GM12891 (cell line): ENCODE measurements around the gene RPS6KA4.

Experiments used
- DNase-seq: peaks from one replicate; pipeline ENCODE4 v3.0.0; 2011; ENCODE audit warnings: low spot score; ENCODE audit not compliant: insufficient read length
- FAIRE-seq: peaks from 2 replicates; lab custom pipeline; 2011; peaks lifted over from hg19 to GRCh38; lab: Jason Lieb, UNC
- PAX5 ChIP-seq: IDR thresholded peaks from 2 replicates; pipeline ENCODE4 v1.6.1; 2011; ENCODE audit warnings: low read length, moderate library complexity, mild to moderate bottlenecking; ENCODE audit not compliant: insufficient read depth, severe bottlenecking
- POLR2A ChIP-seq: IDR thresholded peaks from 2 replicates; pipeline ENCODE4 v1.6.1; 2011; ENCODE audit warnings: low read depth, low read length, control low read depth
- POLR2AphosphoS5 ChIP-seq: IDR thresholded peaks from 2 replicates; pipeline ENCODE4 v1.6.1; 2011; ENCODE audit warnings: low read depth, low read length, control low read depth
- POU2F2 ChIP-seq: IDR thresholded peaks from 2 replicates; pipeline ENCODE4 v1.6.1; 2011; ENCODE audit warnings: low read depth, mild to moderate bottlenecking, control low read depth, low read length, moderate library complexity
- SPI1 ChIP-seq: IDR thresholded peaks from 2 replicates; pipeline ENCODE4 v1.6.1; 2011; ENCODE audit warnings: low read depth, low read length, control low read depth
- TAF1 ChIP-seq: IDR thresholded peaks from 2 replicates; pipeline ENCODE4 v1.6.1; 2011; ENCODE audit warnings: low read depth, low read length, control low read depth

The RPS6KA4 gene

DNA sequence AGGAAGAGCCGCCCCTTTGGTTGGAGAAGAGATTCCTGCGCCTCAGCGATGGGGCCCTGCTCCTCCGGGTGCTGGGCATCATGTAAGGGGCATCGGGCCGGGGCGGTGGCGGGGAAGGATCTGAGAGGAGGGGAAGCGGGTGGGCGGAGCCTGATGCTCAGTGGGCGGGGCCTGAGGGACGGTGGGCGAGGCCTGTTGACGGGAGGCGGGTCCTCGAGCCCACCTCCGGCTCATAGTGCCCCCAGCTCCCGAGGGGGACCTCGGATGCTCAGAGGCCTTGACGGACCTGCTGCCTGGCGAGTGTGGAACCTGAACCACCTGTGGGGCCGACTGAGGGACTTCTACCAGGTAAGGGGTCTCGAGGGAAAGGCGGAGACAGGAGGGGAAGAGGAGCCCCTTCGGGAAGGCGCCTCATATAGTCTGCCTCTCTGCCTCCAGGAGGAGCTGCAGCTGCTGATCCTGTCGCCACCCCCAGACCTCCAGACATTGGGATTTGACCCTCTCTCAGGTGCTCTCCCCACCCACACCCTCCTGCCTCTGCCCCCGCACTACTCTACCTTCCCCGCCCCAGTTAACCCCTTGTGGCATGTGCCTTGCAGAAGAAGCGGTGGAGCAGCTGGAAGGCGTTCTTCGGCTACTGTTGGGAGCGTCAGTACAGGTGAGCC lies 18.2 kb upstream of the RPS6KA4 start:
- TF ChIP-seq POLR2A (no peak), POLR2AphosphoS5 (no peak), TAF1 (no peak), POU2F2 (no peak), PAX5 (no peak), SPI1 (no peak)
- DNase-seq: no peak
- peak; percentile 89 for FAIRE-seq

DNA sequence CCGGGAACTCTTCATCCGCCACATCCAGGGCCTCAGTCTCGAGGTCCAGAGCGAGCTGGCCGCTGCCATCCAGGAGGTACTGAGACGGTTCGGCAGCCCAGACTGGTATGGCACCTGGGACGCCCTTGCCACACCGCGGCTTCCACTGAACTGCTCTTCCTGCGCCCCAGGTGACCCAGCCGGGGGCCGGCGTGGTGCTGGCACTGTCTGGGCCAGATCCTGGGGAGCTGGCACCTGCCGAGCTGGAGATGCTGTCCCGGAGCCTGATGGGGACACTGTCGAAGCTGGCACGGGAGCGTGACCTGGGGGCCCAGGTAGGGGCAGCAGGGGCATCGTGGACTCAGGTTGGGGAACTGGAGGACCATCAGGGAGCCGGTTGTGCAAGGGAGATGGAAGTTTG lies 17.5 kb upstream of the RPS6KA4 start:
- DNase-seq: no peak
- FAIRE-seq: no peak
- TF ChIP-seq TAF1 (no peak), POU2F2 (no peak), SPI1 (no peak), PAX5 (no peak), POLR2AphosphoS5 (no peak), POLR2A (no peak)

DNA sequence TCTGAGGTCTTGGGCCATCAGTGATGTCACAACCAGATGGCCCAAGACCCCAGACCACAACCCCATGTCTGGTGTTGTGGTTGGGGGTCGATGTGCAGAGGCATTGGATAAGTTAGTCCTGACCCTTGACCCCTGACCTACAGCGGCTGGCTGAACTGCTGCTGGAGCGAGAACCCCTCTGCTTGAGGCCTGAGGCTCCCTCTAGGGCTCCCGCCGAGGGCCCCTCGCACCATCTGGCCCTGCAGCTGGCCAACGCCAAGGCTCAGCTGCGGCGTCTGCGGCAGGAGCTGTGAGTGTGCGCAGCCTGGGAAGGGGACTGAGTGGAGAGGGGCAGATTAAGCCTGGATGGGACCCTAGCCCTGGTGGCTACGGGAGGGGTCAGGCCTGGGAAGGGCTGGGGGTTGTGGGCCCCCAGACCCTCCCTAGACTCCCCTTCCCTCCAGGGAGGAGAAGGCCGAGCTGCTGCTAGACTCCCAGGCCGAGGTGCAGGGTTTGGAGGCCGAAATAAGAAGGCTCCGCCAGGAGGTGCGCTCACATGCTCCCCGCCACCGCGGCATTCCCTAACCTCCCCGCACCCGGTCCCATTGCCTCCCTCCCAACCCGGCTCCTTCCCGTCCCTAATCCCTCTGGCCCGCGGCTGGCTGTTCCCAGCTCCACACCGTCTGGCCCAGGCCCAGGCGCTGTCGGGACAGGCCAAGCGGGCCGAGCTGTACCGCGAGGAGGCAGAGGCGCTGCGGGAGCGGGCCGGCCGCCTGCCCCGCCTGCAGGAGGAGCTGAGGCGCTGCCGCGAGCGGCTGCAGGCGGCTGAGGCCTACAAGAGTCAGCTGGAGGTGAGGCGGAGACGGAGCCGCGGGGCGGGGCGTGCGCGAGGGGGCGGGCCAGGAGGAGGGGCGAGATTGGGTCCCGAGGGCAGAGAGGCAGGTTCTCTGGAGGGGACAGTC lies 16.8 kb upstream of the RPS6KA4 start:
- TF ChIP-seq SPI1: no peak
- TF ChIP-seq POU2F2: no peak
- TF ChIP-seq POLR2AphosphoS5: no peak
- no peak for TF ChIP-seq TAF1
- TF ChIP-seq PAX5: no peak
- no peak for TF ChIP-seq POLR2A
- FAIRE-seq (peak; percentile 89), DNase-seq (peak; percentile 100)

DNA sequence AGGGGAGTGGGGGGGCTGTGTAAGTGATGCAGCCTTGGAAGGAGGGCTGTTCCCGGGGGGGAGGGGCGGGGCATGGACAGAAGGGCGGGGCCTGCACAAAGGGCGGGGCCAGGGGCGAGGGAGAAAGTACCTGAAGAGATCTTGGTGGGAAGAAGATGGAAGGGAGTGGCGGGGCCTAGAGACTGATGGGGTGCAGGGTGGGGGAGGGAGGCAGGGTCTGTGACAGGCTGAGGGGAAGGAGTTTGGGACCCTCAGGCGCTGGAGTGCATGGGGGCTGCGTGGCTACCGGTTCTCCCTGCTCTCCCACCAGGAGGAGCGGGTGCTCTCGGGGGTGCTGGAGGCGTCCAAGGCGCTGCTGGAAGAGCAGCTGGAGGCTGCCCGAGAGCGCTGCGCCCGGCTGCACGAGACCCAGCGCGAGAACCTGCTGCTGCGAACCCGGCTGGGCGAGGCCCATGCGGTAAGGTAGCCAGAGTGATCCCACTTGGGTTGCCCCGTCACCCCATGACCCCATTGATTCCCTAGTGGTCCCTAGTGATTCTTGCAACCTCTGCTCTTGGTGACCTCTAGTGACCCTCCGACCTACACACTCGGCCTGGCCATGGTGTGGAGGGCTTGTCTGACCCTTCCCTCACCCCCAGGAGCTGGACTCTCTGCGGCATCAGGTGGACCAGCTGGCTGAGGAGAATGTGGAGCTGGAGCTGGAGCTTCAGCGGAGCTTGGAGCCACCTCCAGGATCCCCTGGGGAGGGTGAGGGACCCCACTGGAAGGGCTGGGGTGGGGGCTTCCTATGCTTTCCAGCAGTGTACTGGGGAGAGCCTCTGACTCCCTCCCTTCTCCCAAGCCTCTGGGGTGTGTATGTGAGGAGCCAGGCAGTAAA lies 15.9 kb upstream of the RPS6KA4 start:
- DNase-seq (no peak), FAIRE-seq (no peak)
- TF ChIP-seq PAX5: no peak
- TF ChIP-seq POLR2A: no peak
- no peak for TF ChIP-seq TAF1
- TF ChIP-seq POLR2AphosphoS5: no peak
- no peak for TF ChIP-seq SPI1
- TF ChIP-seq POU2F2: no peak

DNA sequence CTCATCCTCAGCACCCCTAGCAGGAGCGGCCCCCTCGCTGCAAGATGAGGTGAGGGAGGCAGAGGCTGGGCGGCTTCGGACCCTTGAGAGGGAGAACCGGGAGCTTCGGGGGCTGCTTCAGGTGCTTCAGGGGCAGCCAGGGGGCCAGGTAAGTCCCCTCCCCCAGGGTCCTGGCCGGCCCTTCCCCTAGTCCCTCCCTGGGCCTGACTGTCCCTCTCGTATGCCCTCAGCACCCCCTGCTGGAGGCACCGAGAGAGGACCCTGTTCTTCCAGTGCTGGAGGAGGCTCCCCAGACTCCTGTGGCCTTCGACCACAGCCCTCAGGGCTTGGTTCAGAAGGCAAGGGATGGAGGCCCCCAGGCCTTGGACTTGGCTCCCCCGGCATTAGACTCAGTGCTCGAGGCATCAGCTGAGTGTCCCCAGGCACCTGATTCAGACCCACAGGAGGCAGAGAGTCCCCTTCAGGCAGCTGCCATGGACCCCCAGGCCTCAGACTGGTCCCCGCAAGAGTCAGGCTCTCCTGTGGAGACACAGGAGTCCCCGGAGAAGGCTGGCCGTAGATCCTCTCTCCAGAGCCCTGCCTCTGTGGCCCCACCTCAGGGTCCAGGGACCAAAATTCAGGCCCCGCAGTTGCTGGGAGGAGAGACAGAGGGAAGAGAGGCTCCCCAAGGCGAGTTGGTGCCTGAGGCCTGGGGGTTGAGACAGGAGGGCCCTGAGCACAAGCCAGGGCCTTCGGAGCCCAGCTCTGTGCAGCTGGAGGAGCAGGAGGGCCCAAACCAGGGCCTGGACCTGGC lies 15.0 kb upstream of the RPS6KA4 start:
- DNase-seq (no peak), FAIRE-seq (no peak)
- no peak for TF ChIP-seq POU2F2
- TF ChIP-seq PAX5: no peak
- TF ChIP-seq POLR2AphosphoS5: no peak
- TF ChIP-seq TAF1: no peak
- TF ChIP-seq SPI1: no peak
- no peak for TF ChIP-seq POLR2A

DNA sequence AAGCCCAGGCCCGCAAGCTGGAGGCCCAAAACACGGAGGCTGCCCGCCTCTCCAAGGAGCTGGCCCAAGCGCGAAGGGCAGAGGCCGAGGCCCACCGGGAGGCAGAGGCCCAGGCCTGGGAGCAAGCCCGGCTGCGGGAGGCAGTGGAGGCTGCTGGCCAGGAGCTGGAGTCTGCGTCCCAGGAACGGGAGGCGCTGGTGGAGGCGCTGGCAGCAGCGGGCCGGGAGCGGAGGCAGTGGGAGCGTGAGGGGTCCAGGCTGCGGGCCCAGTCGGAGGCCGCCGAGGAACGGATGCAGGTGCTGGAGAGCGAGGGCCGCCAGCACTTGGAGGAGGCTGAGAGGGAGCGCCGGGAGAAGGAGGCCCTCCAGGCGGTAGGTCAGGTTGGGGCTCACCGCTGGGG lies 14.2 kb upstream of the RPS6KA4 start:
- DNase-seq (no peak), FAIRE-seq (no peak)
- TF ChIP-seq POU2F2 (no peak), TAF1 (no peak)

DNA sequence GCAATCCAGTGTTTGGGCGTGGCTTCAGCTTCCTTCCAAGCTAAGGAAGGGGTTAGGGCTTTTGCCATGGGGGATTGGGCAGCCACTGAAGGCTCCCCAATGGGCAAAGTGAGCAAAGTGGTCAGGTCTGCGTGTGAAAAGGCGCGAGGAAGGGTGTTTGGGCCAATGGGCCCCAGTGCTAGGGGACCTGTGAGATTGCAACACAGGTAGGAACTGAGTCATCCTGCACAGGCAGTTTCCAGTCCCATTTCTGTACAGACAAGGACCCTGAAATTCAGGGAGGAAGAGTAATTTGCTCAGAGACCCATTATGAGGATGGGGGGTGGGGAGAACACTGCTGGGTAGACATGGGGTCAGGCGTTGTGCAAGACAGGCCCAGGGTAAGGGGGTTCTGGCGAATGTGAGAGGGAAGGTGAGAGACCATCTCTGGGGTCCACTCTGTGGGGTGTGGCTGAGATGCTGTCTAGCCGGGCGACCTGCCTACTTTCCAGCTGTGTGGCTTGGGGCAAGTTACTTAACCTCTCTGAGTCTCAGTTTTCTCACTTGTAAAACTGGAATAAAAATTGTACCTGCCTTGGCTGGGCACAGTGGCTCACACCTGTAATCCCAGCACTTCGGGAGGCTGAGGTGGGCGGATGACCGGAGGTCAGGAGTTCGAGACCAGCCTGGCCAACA lies 11.6 kb upstream of the RPS6KA4 start:
- DNase-seq: no peak
- no peak for FAIRE-seq

DNA sequence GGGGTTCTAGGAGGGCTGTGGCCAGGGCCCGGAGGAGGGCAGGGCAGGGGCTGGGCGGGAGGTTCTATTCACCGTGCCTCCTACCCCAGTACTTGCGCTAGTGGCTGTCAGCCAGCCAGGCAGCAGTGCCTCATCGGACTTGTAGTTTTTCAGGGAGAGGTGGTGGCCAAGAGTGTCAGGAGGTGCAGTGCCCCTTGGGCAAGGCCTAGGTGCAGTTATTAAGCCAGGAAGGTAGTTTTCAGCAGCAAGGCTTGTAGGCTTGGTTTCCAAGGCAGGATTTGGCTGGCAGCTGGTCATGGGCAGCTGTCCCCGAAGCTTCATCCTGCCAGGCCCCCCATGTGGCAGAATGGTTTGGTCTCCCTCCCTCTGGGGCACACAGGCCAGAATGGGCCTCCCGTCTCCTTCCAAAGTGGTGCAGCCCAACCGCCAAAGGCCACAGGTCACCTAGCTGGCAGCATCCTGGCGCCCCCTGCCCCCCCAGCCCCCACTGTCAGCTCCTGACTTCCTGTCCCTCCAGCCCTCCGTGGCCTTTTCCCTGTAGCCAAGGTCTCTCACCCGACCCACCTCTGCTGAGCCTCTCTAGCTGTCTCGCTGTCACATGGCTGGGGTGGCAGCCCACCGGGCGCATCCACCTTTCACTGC lies 10.5 kb upstream of the RPS6KA4 start:
- no peak for TF ChIP-seq POU2F2
- TF ChIP-seq SPI1: no peak
- no peak for TF ChIP-seq POLR2AphosphoS5
- no peak for TF ChIP-seq TAF1
- DNase-seq (no peak), FAIRE-seq (no peak)

More for the DNA sequence above, 11.6 kb upstream of the RPS6KA4 start:
- TF ChIP-seq SPI1 (no peak), POLR2A (no peak), POU2F2 (no peak), POLR2AphosphoS5 (no peak), PAX5 (no peak), TAF1 (no peak)
